Large intestine (tissue), 12 donors: ENCODE measurements around the gene DUSP18. TPM values are rescaled to one million over a fixed set of nuclear protein-coding genes. Genes with fewer than 3 reads are reported as not detected.
"Not testable (repeated sequence)": the region's sequence is repeated elsewhere in the genome, so short reads cannot be mapped to it uniquely, and the experiment has no call there.

Source experiments
- DNase-seq, 2 donors: peaks; one replicate each; pipeline versions ENCODE4 v3.0.0 to v3.0.0-alpha.2; 2013
- H3K27ac ChIP-seq: one replicate; pipeline ENCODE4 v1.5.1; 2013; ENCODE audit warnings: low read length
- H3K27me3 ChIP-seq: 2 replicates; pipeline ENCODE4 v1.6.1; 2013; ENCODE audit warnings: low read length; ENCODE audit not compliant: control insufficient read depth, insufficient read depth
- H3K36me3 ChIP-seq: 2 replicates; pipeline ENCODE4 v1.6.1; 2013; ENCODE audit warnings: low read length; ENCODE audit not compliant: control insufficient read depth, insufficient read depth
- H3K4me1 ChIP-seq: one replicate; pipeline ENCODE4 v1.6.1; 2013; ENCODE audit warnings: low read length; ENCODE audit not compliant: control insufficient read depth, insufficient read depth
- H3K4me3 ChIP-seq: one replicate; pipeline ENCODE4 v1.5.1; 2013; ENCODE audit warnings: low read length
- H3K9me3 ChIP-seq: one replicate; pipeline ENCODE4 v1.6.1; 2013; ENCODE audit warnings: mild to moderate bottlenecking, low read depth, low read length, moderate library complexity; ENCODE audit not compliant: control insufficient read depth
- WGBS: methylation state at CpG from one replicate; pipeline ENCODE4 v1.1.5; 2013; ENCODE audit warnings: low lambda C conversion rate; ENCODE audit not compliant: insufficient coverage; 5-methylcytosine and 5-hydroxymethylcytosine counted together
- long read RNA-seq, 11 donors: transcript quantifications; one replicate each; lab custom pipeline, GENCODE V29; 2026
- polyA plus RNA-seq: library from polyadenylated mRNA; unstranded; fragments of 120-200 nt; gene quantifications from one replicate; pipeline ENCODE4 v1.2.1, GENCODE V29; 2013

DUSP18 gene
- 11.3 TPM for polyA plus RNA-seq
- long read RNA-seq, donor 1, partial matches to known transcripts = 0 of 3 reads
- long read RNA-seq, donor 1, other reads (novel, unspliced or antisense) = 0 of 3 reads
- long read RNA-seq, donor 2, partial matches to known transcripts = 0 of 1 reads
- long read RNA-seq, donor 2, other reads (novel, unspliced or antisense) = 0 of 1 reads
- long read RNA-seq, donor 3, transcript DUSP18-201 (2 exons, 2,479 nt) = major isoform, 5 of 7 reads
- long read RNA-seq, donor 3, partial matches to known transcripts = 0 of 7 reads
- long read RNA-seq, donor 3, other reads (novel, unspliced or antisense) = 0 of 7 reads
- long read RNA-seq, donor 4, partial matches to known transcripts = 0 of 2 reads
- long read RNA-seq, donor 4, other reads (novel, unspliced or antisense) = 0 of 2 reads
- long read RNA-seq, donor 5, partial matches to known transcripts = 0 of 1 reads
- long read RNA-seq, donor 5, other reads (novel, unspliced or antisense) = 0 of 1 reads
- long read RNA-seq, donor 6, partial matches to known transcripts = 0 of 3 reads
- long read RNA-seq, donor 6, other reads (novel, unspliced or antisense) = 0 of 3 reads
- long read RNA-seq, donor 7, partial matches to known transcripts = 0 of 2 reads
- long read RNA-seq, donor 7, other reads (novel, unspliced or antisense) = 0 of 2 reads
- long read RNA-seq, donor 8, partial matches to known transcripts = 0 of 4 reads
- long read RNA-seq, donor 8, other reads (novel, unspliced or antisense) = 0 of 4 reads
- long read RNA-seq, donor 9, partial matches to known transcripts = 0 of 1 reads
- long read RNA-seq, donor 9, other reads (novel, unspliced or antisense) = 0 of 1 reads
- long read RNA-seq, donor 10, partial matches to known transcripts = 0 of 1 reads
- long read RNA-seq, donor 10, other reads (novel, unspliced or antisense) = 0 of 1 reads
- long read RNA-seq, donor 11, partial matches to known transcripts = 0 of 1 reads
- long read RNA-seq, donor 11, other reads (novel, unspliced or antisense) = 0 of 1 reads

DNA sequence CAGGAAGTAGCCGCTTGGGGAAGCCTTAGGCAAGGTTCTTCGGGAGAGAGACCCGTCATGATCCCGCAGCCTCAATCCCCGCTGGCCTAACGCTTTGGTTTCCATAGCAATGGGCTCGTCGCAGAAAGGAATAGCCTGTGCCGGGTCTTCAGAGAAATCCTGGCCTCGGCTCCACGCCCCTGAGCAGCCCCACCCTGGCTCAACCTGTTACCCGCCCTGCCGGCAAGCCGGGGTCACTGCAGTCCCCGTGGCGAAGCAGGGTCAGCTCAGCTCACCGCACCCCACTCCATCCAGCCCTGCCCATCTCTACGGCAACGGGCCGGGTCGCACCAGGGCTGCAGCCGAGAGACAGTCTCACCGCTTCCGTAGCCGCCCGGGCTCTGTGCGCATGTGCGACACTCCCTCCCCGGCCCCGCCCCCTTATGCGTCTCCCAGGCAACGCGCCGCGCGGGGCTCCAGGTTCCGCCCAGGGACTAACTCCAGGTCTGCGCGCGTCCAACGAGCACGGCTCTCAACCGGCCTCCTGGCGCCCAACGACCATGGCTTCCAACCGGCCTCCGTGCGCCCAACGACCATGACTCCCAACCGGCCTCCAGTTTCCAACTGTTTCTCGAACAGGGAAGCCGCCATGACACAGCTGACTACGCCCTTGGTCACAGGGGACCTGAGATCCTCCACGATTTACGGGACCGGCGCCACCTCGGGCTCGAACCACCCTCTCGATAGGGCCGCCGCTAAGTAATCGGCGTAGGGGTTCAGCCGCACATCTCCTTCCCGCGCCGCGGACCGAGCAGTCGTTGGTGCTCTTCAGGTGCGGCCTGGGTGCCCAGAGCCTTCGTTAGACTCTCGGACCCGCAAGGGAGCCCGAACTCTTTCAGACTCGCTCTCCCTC lies at the start of gene DUSP18:
Gene DUSP18 (minus strand): TSS at position 382 of the 892 bp plus-strand sequence. CDS start 3,872 bp downstream, outside the sequence.
- peak; percentile 94 to 97 for DNase-seq
- H3K27me3 ChIP-seq = no peaks in the 10 kb centered on the region
- no peaks in the 10 kb centered on the region for H3K9me3 ChIP-seq
- peak within 1 kb of the TSS; percentile 92 for H3K27ac ChIP-seq
- peaks cover 12% of the 10 kb centered on the region for H3K4me1 ChIP-seq
- peak within 1 kb of the TSS; percentile 65 for H3K4me3 ChIP-seq
- peaks cover 8% of the 10 kb centered on the region for H3K36me3 ChIP-seq
- WGBS = no CpG with 5 or more reads among the region's 77 CpGs

DNA sequence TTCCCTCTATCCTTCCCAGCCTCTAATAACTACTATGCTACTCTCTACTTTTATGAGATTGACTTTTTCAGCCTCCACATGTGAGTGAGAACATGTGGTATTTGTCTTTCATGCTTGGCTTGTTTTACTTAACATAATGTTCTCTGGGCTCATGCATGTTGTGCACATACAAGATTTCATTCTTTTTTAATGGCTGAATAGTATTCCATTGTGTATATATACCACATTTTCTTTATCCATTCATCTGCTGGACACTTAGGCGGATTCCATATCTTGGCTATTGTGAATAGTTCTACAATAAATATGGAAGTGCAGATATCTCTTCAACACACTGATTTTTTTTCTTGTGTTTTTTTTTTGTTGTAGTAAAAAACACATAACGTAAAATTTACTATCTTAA lies 46.4 kb upstream of the DUSP18 start:
- no peaks in the 10 kb centered on the region for H3K4me1 ChIP-seq
- DNase-seq = no peak
- no peaks in the 10 kb centered on the region for H3K27me3 ChIP-seq
- no peaks in the 10 kb centered on the region for H3K36me3 ChIP-seq
- no peak overlapping the region for H3K4me3 ChIP-seq
- 90% methylated on average over 1 of the region's 2 CpGs for WGBS
- H3K27ac ChIP-seq = no peak overlapping the region
- H3K9me3 ChIP-seq = no peaks in the 10 kb centered on the region

DNA sequence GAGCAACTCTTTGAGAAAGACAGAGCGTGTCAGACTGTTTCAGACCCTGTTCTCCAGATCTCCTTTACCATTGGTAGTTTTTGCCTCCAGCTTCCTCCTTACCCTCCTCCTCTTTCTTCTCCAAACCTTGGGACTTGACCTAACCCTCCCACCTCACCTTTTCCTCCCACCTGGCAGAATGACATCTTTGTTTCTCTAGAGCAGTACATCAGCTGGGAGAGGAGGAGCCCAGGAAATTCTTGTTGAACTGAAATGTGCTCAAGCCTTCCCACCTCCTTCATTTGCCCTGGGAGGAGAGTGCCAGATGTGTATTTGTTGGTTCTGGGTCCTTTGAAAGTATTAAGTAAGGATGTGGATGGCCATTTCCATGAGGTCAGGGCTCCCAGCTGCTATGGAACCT lies 44.4 kb upstream of the DUSP18 start:
- Histone ChIP-seq H3K9me3 (no peaks in the 10 kb centered on the region), H3K4me1 (no peaks in the 10 kb centered on the region), H3K36me3 (no peaks in the 10 kb centered on the region), H3K27ac (no peak overlapping the region), H3K4me3 (no peak overlapping the region), H3K27me3 (no peaks in the 10 kb centered on the region)
- no CpG with 5 or more reads among the region's 1 CpG for WGBS
- DNase-seq = no peak

GRCh38 chr22:30709980-30710379 lies 42.3 kb upstream of the DUSP18 start:
- not testable (repeated sequence) for H3K9me3 ChIP-seq, DNase-seq, H3K36me3 ChIP-seq, H3K27ac ChIP-seq, H3K4me1 ChIP-seq, H3K4me3 ChIP-seq, H3K27me3 ChIP-seq
- 100% methylated on average over 4 of the region's 6 CpGs for WGBS

- Histone ChIP-seq H3K4me1 (no peaks in the 10 kb centered on the region), H3K4me3 (no peak overlapping the region), H3K9me3 (no peaks in the 10 kb centered on the region), H3K27me3 (no peaks in the 10 kb centered on the region), H3K36me3 (no peaks in the 10 kb centered on the region), H3K27ac (no peak overlapping the region)
- peak in 1 of 2 donors; percentile 11 for DNase-seq
- WGBS = no CpG with 5 or more reads among the region's 11 CpGs
These were observed 38.3 kb upstream of the DUSP18 start for GRCh38 chr22:30705710-30706651.

DNA sequence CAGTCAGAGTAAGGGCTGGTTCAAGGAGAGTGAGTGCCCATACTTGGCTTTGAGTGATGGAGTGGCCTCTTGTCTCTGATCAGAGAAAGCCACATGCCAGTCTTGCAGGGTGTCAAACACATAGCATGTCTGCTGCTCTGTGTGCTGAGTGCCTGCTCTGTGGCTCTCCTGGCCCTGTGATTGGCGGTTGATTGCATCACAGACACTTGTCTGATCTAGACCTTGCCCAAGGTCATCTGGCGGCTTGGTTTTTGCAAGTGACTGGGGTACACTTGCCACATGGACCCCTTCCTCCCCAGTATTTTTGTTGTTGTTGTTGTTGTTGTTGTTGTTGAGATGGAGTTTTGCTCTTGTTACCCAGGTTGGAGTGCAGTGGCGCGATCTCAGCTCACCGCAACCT lies 37.3 kb upstream of the DUSP18 start:
- Histone ChIP-seq H3K4me1 (no peaks in the 10 kb centered on the region), H3K27me3 (no peaks in the 10 kb centered on the region), H3K36me3 (no peaks in the 10 kb centered on the region), H3K9me3 (no peaks in the 10 kb centered on the region), H3K4me3 (no peak overlapping the region), H3K27ac (no peak overlapping the region)
- no CpG with 5 or more reads among the region's 5 CpGs for WGBS
- no peak for DNase-seq

- H3K27ac ChIP-seq = no peak overlapping the region
- WGBS = no CpG with 5 or more reads among the region's 1 CpG
- no peaks in the 10 kb centered on the region for H3K4me1 ChIP-seq
These were observed 35.2 kb upstream of the DUSP18 start for GRCh38 chr22:30702856-30703255.

DNA sequence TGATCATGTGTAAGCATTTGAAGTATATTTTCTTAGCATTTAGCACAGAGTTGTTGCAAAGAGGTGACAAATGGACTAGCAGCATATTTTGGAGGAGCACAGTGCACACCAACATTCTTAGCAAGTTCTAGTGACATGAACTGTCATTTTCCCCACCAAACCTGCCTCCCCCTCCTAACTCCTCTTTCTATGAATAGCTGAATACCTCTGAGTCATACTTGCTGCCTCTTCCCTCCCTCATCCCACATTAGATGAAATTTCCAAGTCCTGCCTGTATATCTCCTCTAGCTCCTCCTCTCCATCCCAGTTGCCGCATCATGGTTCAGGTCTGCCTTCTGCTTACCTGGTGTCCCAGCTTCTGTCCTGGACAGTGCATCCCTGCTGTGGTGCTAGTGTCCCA lies 34.2 kb upstream of the DUSP18 start:
- Histone ChIP-seq H3K36me3 (no peaks in the 10 kb centered on the region), H3K27me3 (no peaks in the 10 kb centered on the region), H3K4me3 (no peak overlapping the region), H3K27ac (no peak overlapping the region), H3K9me3 (no peaks in the 10 kb centered on the region), H3K4me1 (no peaks in the 10 kb centered on the region)
- WGBS = no CpG with 5 or more reads among the region's 1 CpG
- DNase-seq = no peak

More at GRCh38 chr22:30702856-30703255, 35.2 kb upstream of the DUSP18 start:
- Histone ChIP-seq H3K4me3 (no peak overlapping the region), H3K9me3 (no peaks in the 10 kb centered on the region), H3K36me3 (no peaks in the 10 kb centered on the region), H3K27me3 (no peaks in the 10 kb centered on the region)
- no peak for DNase-seq

GRCh38 chr22:30697975-30698374 lies 30.3 kb upstream of the DUSP18 start:
- H3K4me3 ChIP-seq = no peak overlapping the region
- H3K9me3 ChIP-seq = no peaks in the 10 kb centered on the region
- no peak for DNase-seq
- H3K27ac ChIP-seq = no peak overlapping the region
- peaks cover 10% of the 10 kb centered on the region for H3K27me3 ChIP-seq
- H3K36me3 ChIP-seq = no peaks in the 10 kb centered on the region
- WGBS = 100% methylated on average over 1 of the region's 7 CpGs
- H3K4me1 ChIP-seq = peaks cover 5% of the 10 kb centered on the region
